ENCODE results near the gene IGSF3. TPM values are rescaled to one million over a fixed set of nuclear protein-coding genes. Genes with fewer than 3 reads are reported as not detected.
"Not testable (repeated sequence)": the region's sequence is repeated elsewhere in the genome, so short reads cannot be mapped to it uniquely, and the experiment has no call there.

Gene IGSF3
- total RNA-seq, 1 experiment from 2014 or later = 3.5 TPM

DNA sequence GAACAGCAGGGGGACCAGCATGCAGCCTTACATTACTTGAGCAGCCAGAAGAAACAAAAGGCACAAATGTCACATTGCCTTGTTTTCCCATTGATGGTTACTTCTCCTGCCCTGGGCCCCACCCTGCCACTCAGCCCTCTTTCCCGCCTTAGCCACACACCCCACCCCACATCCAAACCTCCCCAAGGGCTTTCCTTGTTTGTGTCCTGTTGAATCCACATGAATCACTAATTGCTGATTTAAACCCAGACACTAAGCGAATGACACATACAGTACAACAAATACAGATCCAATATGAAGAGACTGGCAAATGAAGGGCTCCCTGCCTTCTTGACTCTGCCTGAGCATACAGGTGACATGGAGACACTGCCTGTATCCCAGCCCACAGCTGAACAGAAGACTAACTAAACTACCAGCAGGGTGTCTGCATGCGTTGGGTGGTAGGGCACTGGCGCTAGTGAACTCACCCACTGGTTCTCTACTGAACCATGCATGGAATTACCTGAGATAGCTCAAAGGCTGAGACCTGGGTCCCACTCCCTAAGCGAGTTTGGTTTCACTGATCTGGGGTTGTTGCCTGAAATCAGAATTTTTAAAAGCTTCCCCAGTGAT, 3.1 kb downstream of the IGSF3 start:
- no peak for DNase-seq (ENCODE audit: unreplicated experiment)
- Mint-ChIP-seq H3K36me3 (ENCODE audit: insufficient read depth, unreplicated experiment) (no peaks in the 10 kb centered on the region), H3K27me3 (ENCODE audit: insufficient read depth, unreplicated experiment) (no peaks in the 10 kb centered on the region), H3K4me1 (ENCODE audit: insufficient read depth, unreplicated experiment) (no peaks in the 10 kb centered on the region), H3K9me3 (ENCODE audit: unreplicated experiment) (no peaks in the 10 kb centered on the region), H3K4me3 (ENCODE audit: unreplicated experiment) (no peak overlapping the region), H3K27ac (ENCODE audit: low read depth, unreplicated experiment) (no peak overlapping the region)
- TF ChIP-seq, protein P1, sequence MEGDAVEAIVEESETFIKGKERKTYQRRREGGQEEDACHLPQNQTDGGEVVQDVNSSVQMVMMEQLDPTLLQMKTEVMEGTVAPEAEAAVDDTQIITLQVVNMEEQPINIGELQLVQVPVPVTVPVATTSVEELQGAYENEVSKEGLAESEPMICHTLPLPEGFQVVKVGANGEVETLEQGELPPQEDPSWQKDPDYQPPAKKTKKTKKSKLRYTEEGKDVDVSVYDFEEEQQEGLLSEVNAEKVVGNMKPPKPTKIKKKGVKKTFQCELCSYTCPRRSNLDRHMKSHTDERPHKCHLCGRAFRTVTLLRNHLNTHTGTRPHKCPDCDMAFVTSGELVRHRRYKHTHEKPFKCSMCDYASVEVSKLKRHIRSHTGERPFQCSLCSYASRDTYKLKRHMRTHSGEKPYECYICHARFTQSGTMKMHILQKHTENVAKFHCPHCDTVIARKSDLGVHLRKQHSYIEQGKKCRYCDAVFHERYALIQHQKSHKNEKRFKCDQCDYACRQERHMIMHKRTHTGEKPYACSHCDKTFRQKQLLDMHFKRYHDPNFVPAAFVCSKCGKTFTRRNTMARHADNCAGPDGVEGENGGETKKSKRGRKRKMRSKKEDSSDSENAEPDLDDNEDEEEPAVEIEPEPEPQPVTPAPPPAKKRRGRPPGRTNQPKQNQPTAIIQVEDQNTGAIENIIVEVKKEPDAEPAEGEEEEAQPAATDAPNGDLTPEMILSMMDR (IDR thresholded peaks at IDR 0.05; ENCODE audit: unreplicated experiment) = no peak
- CTCF ChIA-PET = interaction anchor here (0.5 to 0.8 kb wide), 2 partner anchors 61 to 558 kb away, joined by 3 read pairs; no protein-coding TSS in a partner anchor
- no TSS peak for BruUV-seq (replicated peaks)
- POLR2A ChIA-PET = no interaction called here
- intact Hi-C loops (cut with micrococcal nuclease) = no loop called here

- TF ChIP-seq, protein P1 (IDR thresholded peaks at IDR 0.05; ENCODE audit: unreplicated experiment) = no peak
- intact Hi-C loops (cut with micrococcal nuclease) = no loop called here
- CTCF ChIA-PET = no interaction called here
These were observed 3.7 kb downstream of the IGSF3 start for GRCh38 chr1:116663821-116664220.

GRCh38 chr1:116661633-116662032, 5.9 kb downstream of the IGSF3 start:
- intact Hi-C loops (cut with micrococcal nuclease) = no loop called here

More at GRCh38 chr1:116663821-116664220, 3.7 kb downstream of the IGSF3 start:
- DNase-seq (ENCODE audit: unreplicated experiment) = no peak
- H3K9me3 Mint-ChIP-seq (ENCODE audit: unreplicated experiment) = no peaks in the 10 kb centered on the region
- H3K27ac Mint-ChIP-seq (ENCODE audit: low read depth, unreplicated experiment) = no peak overlapping the region
- BruUV-seq (replicated peaks) = no TSS peak
- H3K4me1 Mint-ChIP-seq (ENCODE audit: insufficient read depth, unreplicated experiment) = no peaks in the 10 kb centered on the region
- no peak overlapping the region for H3K4me3 Mint-ChIP-seq (ENCODE audit: unreplicated experiment)
- no peaks in the 10 kb centered on the region for H3K27me3 Mint-ChIP-seq (ENCODE audit: insufficient read depth, unreplicated experiment)
- POLR2A ChIA-PET = no interaction called here
- no peaks in the 10 kb centered on the region for H3K36me3 Mint-ChIP-seq (ENCODE audit: insufficient read depth, unreplicated experiment)

DNA sequence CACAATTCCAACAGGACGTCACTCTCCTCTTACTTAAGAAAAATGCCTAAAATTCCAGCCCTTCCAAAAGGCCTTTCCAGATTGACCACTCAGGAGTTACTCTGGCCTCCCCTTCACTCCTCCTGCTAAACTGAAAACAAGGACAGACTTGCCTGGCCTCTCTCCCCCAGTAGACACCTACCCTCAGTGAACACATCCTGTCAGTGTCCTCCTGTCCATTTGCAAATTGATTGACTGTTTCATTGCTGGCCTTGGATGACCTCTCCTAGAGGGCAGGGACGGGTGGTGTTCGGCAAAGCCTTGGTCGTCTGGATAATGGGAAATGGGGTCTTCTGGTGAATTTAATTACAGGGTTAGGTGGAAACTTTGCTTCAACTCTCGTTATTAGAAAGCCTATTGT, 8.9 kb downstream of the IGSF3 start:
- POLR2A ChIA-PET; H3K9me3 Mint-ChIP-seq (ENCODE audit: unreplicated experiment); CTCF ChIA-PET; H3K4me3 Mint-ChIP-seq (ENCODE audit: unreplicated experiment); H3K4me1 Mint-ChIP-seq (ENCODE audit: insufficient read depth, unreplicated experiment); H3K27me3 Mint-ChIP-seq (ENCODE audit: insufficient read depth, unreplicated experiment); H3K36me3 Mint-ChIP-seq (ENCODE audit: insufficient read depth, unreplicated experiment); BruUV-seq (replicated peaks); DNase-seq (ENCODE audit: unreplicated experiment); intact Hi-C loops (cut with micrococcal nuclease); H3K27ac Mint-ChIP-seq (ENCODE audit: low read depth, unreplicated experiment): not testable (repeated sequence)

More at GRCh38 chr1:116661633-116662032, 5.9 kb downstream of the IGSF3 start:
- BruUV-seq (replicated peaks) = no TSS peak
- H3K4me1 Mint-ChIP-seq (ENCODE audit: insufficient read depth, unreplicated experiment) = no peaks in the 10 kb centered on the region
- H3K27ac Mint-ChIP-seq (ENCODE audit: low read depth, unreplicated experiment) = no peak overlapping the region
- DNase-seq (ENCODE audit: unreplicated experiment) = no peak
- TF ChIP-seq, protein P1 (IDR thresholded peaks at IDR 0.05; ENCODE audit: unreplicated experiment) = no peak
- H3K27me3 Mint-ChIP-seq (ENCODE audit: insufficient read depth, unreplicated experiment) = no peaks in the 10 kb centered on the region
- CTCF ChIA-PET = interaction anchor here (0.5 to 0.7 kb wide), 3 partner anchors 13 to 132 kb away, joined by 3 read pairs; no protein-coding TSS in a partner anchor
- no peaks in the 10 kb centered on the region for H3K9me3 Mint-ChIP-seq (ENCODE audit: unreplicated experiment)
- H3K4me3 Mint-ChIP-seq (ENCODE audit: unreplicated experiment) = no peak overlapping the region
- H3K36me3 Mint-ChIP-seq (ENCODE audit: insufficient read depth, unreplicated experiment) = no peaks in the 10 kb centered on the region
- POLR2A ChIA-PET = interaction anchor here (1.1 kb wide), 1 partner anchor 13 kb away, joined by 3 read pairs; no protein-coding TSS in a partner anchor

GRCh38 chr1:116657836-116658235, 9.7 kb downstream of the IGSF3 start:
- H3K4me3 Mint-ChIP-seq (ENCODE audit: unreplicated experiment); H3K36me3 Mint-ChIP-seq (ENCODE audit: insufficient read depth, unreplicated experiment); H3K9me3 Mint-ChIP-seq (ENCODE audit: unreplicated experiment); POLR2A ChIA-PET; H3K27me3 Mint-ChIP-seq (ENCODE audit: insufficient read depth, unreplicated experiment); BruUV-seq (replicated peaks); DNase-seq (ENCODE audit: unreplicated experiment); CTCF ChIA-PET; intact Hi-C loops (cut with micrococcal nuclease); H3K4me1 Mint-ChIP-seq (ENCODE audit: insufficient read depth, unreplicated experiment); H3K27ac Mint-ChIP-seq (ENCODE audit: low read depth, unreplicated experiment): not testable (repeated sequence)

All from MCF 10A (cell line).